Psoas muscle (tissue), 8 donors: ENCODE measurements around the gene LPAR3. TPM values are rescaled to one million over a fixed set of nuclear protein-coding genes. Genes with fewer than 3 reads are reported as not detected.

ENCODE experiments used
- ATAC-seq, 4 donors: fragments of 200-7000 bp; cut with Tn5 transposase; one replicate each; pipeline ENCODE4 v1.9.1; 2020; ENCODE audit warnings: moderate library complexity in 3 of 4, mild to moderate bottlenecking in 2 of 4
- DNase-seq, 2 donors: peaks; one replicate each; pipeline ENCODE4 v3.0.0-alpha.2; 2020
- H3K27ac ChIP-seq: fragments of 200-600 bp; one replicate; pipeline ENCODE4 v1.8.0; 2022
- H3K27me3 ChIP-seq, 3 donors: fragments of 200-600 bp in 1 of 3; one replicate each; pipeline versions ENCODE4 v1.6.1 to v1.8.0; 2013 to 2022; ENCODE audit warnings: low read length in 2 of 3, mild to moderate bottlenecking in 2 of 3, moderate library complexity in 1 of 3; ENCODE audit not compliant: insufficient read depth in 3 of 3
- H3K36me3 ChIP-seq, 2 donors: fragments of 200-600 bp in 1 of 2; one replicate each; pipeline versions ENCODE4 v1.6.1 to v1.8.0; 2013 to 2022; ENCODE audit warnings: low read depth in 1 of 2, mild to moderate bottlenecking in 1 of 2, moderate library complexity in 1 of 2; ENCODE audit not compliant: insufficient read depth in 1 of 2
- H3K4me1 ChIP-seq: fragments of 200-600 bp; one replicate; pipeline ENCODE4 v1.8.0; 2022
- H3K4me3 ChIP-seq: fragments of 200-600 bp; one replicate; pipeline ENCODE4 v1.8.0; 2022; ENCODE audit warnings: mild to moderate bottlenecking
- H3K9me3 ChIP-seq: fragments of 200-600 bp; one replicate; pipeline ENCODE4 v1.8.0; 2022
- CTCF ChIP-seq: fragments of 200-600 bp; IDR thresholded peaks from one replicate; pipeline ENCODE4 v1.8.0; 2022; ENCODE audit warnings: antibody characterized with exemption
- WGBS, 3 donors: extraction: QIAGEN DNeasy Blood & Tissue Kit; methylation state at CpG; one replicate each; pipeline versions ENCODE4 v1.1.6 to v1.1.7; 2013; 5-methylcytosine and 5-hydroxymethylcytosine counted together
- intact Hi-C, 2 donors: fragments of 100-400 bp; cut with DNase I; formaldehyde crosslinking; loops; one replicate each; pipeline versions ENCODE4 v1.11.0 to v1.14.2; 2022
- polyA plus RNA-seq, 3 donors: library from polyadenylated mRNA; stranded (reverse); fragments of 200-250 nt; gene quantifications; one replicate each; pipeline ENCODE4 v1.2.3, GENCODE V29; 2013
- total RNA-seq, 4 donors: library from RNA; stranded (reverse); fragmentation: NEBNext Ultra II Directional in 2 of 4; extraction: Animal tissue kit (Norgen Biotek cat#: 25700) in 2 of 4; gene quantifications; one replicate each; pipeline versions ENCODE4 v1.2.1 to v1.2.4, GENCODE V29; 2021 to 2023
- donor health status: healthy with polysubstance abuse.
- donor health status: DM: no; HTN: no; CAD: no; lungs with moderate emphysema.
- donor health status: Bipolar disorder and iron deficiency.
- donor health status: healthy.
- donor health status: DM: yes; HTN: yes; CAD: no.
- donor health status: DM: no; HTN: no; CAD: no.
- donor health status: DM: no; HTN: no; CAD: no.
- donor health status: DM: yes; HTN: yes; CAD: no.

LPAR3 gene
- total and polyA plus RNA-seq, 7 donors, result 0.01 to 0.20 (median 0.03) TPM; not detected in 4

- no peak for DNase-seq
These were observed 3.3 kb upstream of the LPAR3 start for GRCh38 chr1:84896279-84896678.

GRCh38 chr1:84890566-84890965, 2.4 kb downstream of the LPAR3 start:
- TF ChIP-seq CTCF, result no peak
- ATAC-seq, result no peak
- Histone ChIP-seq H3K36me3 (no peaks in the 10 kb centered on the region), H3K4me1 (no peaks in the 10 kb centered on the region), H3K9me3 (no peaks in the 10 kb centered on the region), H3K27ac (no peak overlapping the region), H3K4me3 (no peak overlapping the region), H3K27me3 (peaks cover 7 to 42% (median 9%) of the 10 kb centered on the region in 3 donors)
- intact Hi-C loops, result no loop called here
- no peak for DNase-seq
- 85 to 88% (median 85%) methylated on average over 2 of the region's 2 CpGs for WGBS, 3 donors

More at GRCh38 chr1:84896279-84896678, 3.3 kb upstream of the LPAR3 start:
- no peaks in the 10 kb centered on the region for H3K36me3 ChIP-seq
- peaks cover 6 to 45% (median 9%) of the 10 kb centered on the region in 3 donors for H3K27me3 ChIP-seq
- TF ChIP-seq CTCF, result no peak
- 40 to 50% (median 48%) methylated on average over 2 of the region's 2 CpGs for WGBS, 3 donors
- no peak overlapping the region for H3K4me3 ChIP-seq
- no peaks in the 10 kb centered on the region for H3K9me3 ChIP-seq
- no peaks in the 10 kb centered on the region for H3K4me1 ChIP-seq
- ATAC-seq, result no peak
- intact Hi-C loops, result no loop called here
- H3K27ac ChIP-seq, result no peak overlapping the region

GRCh38 chr1:84889437-84889836, 3.6 kb downstream of the LPAR3 start:
- TF ChIP-seq CTCF, result no peak
- no peak overlapping the region for H3K4me3 ChIP-seq
- intact Hi-C loops, result no loop called here
- peaks cover 4 to 31% (median 8%) of the 10 kb centered on the region in 3 donors for H3K27me3 ChIP-seq
- 55 to 62% (median 55%) methylated on average over 5 of the region's 5 CpGs for WGBS, 3 donors
- H3K9me3 ChIP-seq, result no peaks in the 10 kb centered on the region
- DNase-seq, result no peak
- no peaks in the 10 kb centered on the region for H3K4me1 ChIP-seq
- H3K36me3 ChIP-seq, result no peaks in the 10 kb centered on the region
- H3K27ac ChIP-seq, result no peak overlapping the region
- no peak for ATAC-seq

GRCh38 chr1:84888753-84889152, 4.3 kb downstream of the LPAR3 start:
- Histone ChIP-seq H3K27ac (no peak overlapping the region), H3K27me3 (peaks cover 4 to 24% (median 8%) of the 10 kb centered on the region in 3 donors), H3K4me3 (no peak overlapping the region), H3K9me3 (no peaks in the 10 kb centered on the region), H3K36me3 (no peaks in the 10 kb centered on the region), H3K4me1 (no peaks in the 10 kb centered on the region)
- ATAC-seq (no peak), DNase-seq (no peak)
- TF ChIP-seq CTCF, result no peak
- intact Hi-C loops, result no loop called here

- no peaks in the 10 kb centered on the region for H3K4me1 ChIP-seq
- ATAC-seq, result no peak
These were observed 5.6 kb downstream of the LPAR3 start for GRCh38 chr1:84887261-84887934.

More at GRCh38 chr1:84887261-84887934, 5.6 kb downstream of the LPAR3 start:
- no peak for DNase-seq
- WGBS, 3 donors, result 82 to 91% (median 88%) methylated on average over 4 of the region's 4 CpGs
- Histone ChIP-seq H3K36me3 (no peaks in the 10 kb centered on the region), H3K9me3 (no peaks in the 10 kb centered on the region), H3K27me3 (peaks cover 2 to 10% (median 4%) of the 10 kb centered on the region in 3 donors), H3K4me3 (no peak overlapping the region), H3K27ac (no peak overlapping the region)
- no peak for TF ChIP-seq CTCF
- intact Hi-C loops, result no loop called here
